Urothelium cell line (cell line): ENCODE results near the gene SUGP1.
"Not testable (repeated sequence)": the region's sequence is repeated elsewhere in the genome, so short reads cannot be mapped to it uniquely, and the experiment has no call there.

Experiments
- DNase-seq: peaks from one replicate; pipeline ENCODE4 v3.0.0; 2011; ENCODE audit warnings: low spot score, mixed read lengths
- FAIRE-seq: peaks from 2 replicates; lab custom pipeline; 2011; peaks lifted over from hg19 to GRCh38; lab: Jason Lieb, UNC

SUGP1 gene

GRCh38 chr19:19268453-19269385 is 51.6 kb downstream of the SUGP1 start:
- DNase-seq (no peak), FAIRE-seq (no peak)

- FAIRE-seq (no peak), DNase-seq (no peak)
These were observed 53.0 kb downstream of the SUGP1 start for GRCh38 chr19:19267305-19267704.

- no peak for FAIRE-seq
- DNase-seq = no peak
These were observed 56.3 kb downstream of the SUGP1 start for GRCh38 chr19:19263886-19264487.

- no peak for FAIRE-seq
- DNase-seq = no peak
These were observed 57.9 kb downstream of the SUGP1 start for GRCh38 chr19:19262190-19263057.

- DNase-seq (peak; percentile 39), FAIRE-seq (no peak)
These were observed 58.7 kb downstream of the SUGP1 start for GRCh38 chr19:19261350-19262189.

GRCh38 chr19:19260417-19261214 is 59.7 kb downstream of the SUGP1 start:
- no peak for FAIRE-seq
- DNase-seq = no peak

- FAIRE-seq = no peak
These were observed 60.6 kb downstream of the SUGP1 start for GRCh38 chr19:19259741-19260140.

GRCh38 chr19:19258589-19259338 is 61.5 kb downstream of the SUGP1 start:
- DNase-seq (no peak), FAIRE-seq (no peak)

More at GRCh38 chr19:19259741-19260140, 60.6 kb downstream of the SUGP1 start:
- DNase-seq = peak; percentile 13

GRCh38 chr19:19257836-19258588 is 62.3 kb downstream of the SUGP1 start:
- DNase-seq (no peak), FAIRE-seq (no peak)

- no peak for FAIRE-seq
- no peak for DNase-seq
These were observed 63.2 kb downstream of the SUGP1 start for GRCh38 chr19:19257137-19257536.

GRCh38 chr19:19256072-19256969 is 64.0 kb downstream of the SUGP1 start:
- DNase-seq = no peak
- no peak for FAIRE-seq

- FAIRE-seq, DNase-seq: not testable (repeated sequence)
These were observed 66.9 kb downstream of the SUGP1 start for GRCh38 chr19:19253409-19253808.

- no peak for FAIRE-seq
- no peak for DNase-seq
These were observed 70.0 kb downstream of the SUGP1 start for GRCh38 chr19:19250196-19250801.

- no peak for FAIRE-seq
- DNase-seq = no peak
These were observed 79.8 kb downstream of the SUGP1 start for GRCh38 chr19:19240476-19240875.

- DNase-seq = no peak
These were observed 80.6 kb downstream of the SUGP1 start for GRCh38 chr19:19239675-19240074.

GRCh38 chr19:19238126-19238894 is 82.0 kb downstream of the SUGP1 start:
- no peak for DNase-seq
- no peak for FAIRE-seq

More at GRCh38 chr19:19239675-19240074, 80.6 kb downstream of the SUGP1 start:
- no peak for FAIRE-seq
